ENCODE results near the gene HIGD1B.
"Not testable (repeated sequence)": the region's sequence is repeated elsewhere in the genome, so short reads cannot be mapped to it uniquely, and the experiment has no call there.

Gene HIGD1B

DNA sequence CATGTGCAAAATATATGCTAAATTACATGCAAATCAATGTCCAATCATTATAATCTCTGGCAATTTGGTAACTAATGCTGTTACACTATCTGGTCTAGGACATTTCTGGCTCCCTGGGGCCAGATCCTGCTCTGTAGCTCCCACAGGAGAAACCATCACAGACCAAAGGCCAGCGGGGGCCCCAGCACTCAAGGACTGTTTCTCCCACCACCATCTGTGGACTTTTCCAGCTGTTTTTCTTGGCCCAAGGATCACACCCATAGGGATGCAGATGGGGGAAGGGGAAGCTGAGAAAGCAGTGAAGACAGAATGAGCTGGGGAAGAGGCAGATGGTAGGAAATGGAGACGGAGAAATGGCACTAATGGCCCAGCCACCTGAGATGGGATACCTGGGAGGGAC, at the start of gene HIGD1B:
Gene HIGD1B (plus strand): TSS at position 298 of the 400 bp plus-strand sequence. CDS start 270 bp downstream, outside the sequence.
- TF ChIP-seq, protein P1, sequence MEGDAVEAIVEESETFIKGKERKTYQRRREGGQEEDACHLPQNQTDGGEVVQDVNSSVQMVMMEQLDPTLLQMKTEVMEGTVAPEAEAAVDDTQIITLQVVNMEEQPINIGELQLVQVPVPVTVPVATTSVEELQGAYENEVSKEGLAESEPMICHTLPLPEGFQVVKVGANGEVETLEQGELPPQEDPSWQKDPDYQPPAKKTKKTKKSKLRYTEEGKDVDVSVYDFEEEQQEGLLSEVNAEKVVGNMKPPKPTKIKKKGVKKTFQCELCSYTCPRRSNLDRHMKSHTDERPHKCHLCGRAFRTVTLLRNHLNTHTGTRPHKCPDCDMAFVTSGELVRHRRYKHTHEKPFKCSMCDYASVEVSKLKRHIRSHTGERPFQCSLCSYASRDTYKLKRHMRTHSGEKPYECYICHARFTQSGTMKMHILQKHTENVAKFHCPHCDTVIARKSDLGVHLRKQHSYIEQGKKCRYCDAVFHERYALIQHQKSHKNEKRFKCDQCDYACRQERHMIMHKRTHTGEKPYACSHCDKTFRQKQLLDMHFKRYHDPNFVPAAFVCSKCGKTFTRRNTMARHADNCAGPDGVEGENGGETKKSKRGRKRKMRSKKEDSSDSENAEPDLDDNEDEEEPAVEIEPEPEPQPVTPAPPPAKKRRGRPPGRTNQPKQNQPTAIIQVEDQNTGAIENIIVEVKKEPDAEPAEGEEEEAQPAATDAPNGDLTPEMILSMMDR (IDR thresholded peaks at IDR 0.05; ENCODE audit: low read depth, low read length), result no peak
- no peak for DNase-seq (ENCODE audit: extremely low read depth, low read depth)

DNA sequence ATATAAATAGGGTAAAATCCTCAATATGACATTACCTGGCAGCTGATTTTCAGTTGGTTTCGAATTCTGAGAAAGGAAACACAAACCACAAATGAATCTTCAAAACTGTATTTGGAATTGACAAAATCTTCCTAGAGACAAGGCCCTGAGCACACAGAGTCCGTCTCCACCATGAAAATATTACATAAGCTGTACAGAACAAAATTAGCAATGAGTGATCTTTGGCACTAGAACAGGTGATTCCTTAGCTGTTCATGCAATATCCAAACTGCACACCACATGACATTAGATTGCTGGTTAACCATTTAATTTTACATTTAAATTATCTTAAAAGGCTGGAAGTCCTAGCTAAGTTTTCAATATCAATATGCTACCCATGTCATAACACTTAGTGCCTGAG, 49.3 kb upstream of the HIGD1B start:
- no peak for DNase-seq (ENCODE audit: extremely low read depth, low read depth)
- TF ChIP-seq, protein P1 (IDR thresholded peaks at IDR 0.05; ENCODE audit: low read depth, low read length), result no peak

DNA sequence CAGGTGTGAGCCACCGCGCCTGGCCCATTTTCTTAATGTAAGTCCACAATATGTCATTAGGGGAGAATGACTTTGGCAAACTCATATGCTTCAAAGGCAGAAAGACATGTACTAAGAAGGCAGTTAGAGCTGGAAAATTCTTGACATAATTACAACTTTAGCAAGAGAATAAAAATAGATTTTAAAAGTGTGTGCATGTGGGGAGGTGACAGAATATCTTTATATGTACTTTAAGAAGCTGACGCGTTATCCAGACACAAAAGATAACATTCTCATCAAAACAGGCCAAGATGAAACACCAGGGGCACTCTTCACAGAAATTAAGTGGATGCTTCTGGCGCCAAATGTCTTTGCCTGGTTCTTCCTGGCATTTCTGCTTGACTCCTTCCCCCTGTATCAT, 45.8 kb upstream of the HIGD1B start:
- TF ChIP-seq, protein P1 (IDR thresholded peaks at IDR 0.05; ENCODE audit: low read depth, low read length), result no peak
- DNase-seq (ENCODE audit: extremely low read depth, low read depth), result no peak

DNA sequence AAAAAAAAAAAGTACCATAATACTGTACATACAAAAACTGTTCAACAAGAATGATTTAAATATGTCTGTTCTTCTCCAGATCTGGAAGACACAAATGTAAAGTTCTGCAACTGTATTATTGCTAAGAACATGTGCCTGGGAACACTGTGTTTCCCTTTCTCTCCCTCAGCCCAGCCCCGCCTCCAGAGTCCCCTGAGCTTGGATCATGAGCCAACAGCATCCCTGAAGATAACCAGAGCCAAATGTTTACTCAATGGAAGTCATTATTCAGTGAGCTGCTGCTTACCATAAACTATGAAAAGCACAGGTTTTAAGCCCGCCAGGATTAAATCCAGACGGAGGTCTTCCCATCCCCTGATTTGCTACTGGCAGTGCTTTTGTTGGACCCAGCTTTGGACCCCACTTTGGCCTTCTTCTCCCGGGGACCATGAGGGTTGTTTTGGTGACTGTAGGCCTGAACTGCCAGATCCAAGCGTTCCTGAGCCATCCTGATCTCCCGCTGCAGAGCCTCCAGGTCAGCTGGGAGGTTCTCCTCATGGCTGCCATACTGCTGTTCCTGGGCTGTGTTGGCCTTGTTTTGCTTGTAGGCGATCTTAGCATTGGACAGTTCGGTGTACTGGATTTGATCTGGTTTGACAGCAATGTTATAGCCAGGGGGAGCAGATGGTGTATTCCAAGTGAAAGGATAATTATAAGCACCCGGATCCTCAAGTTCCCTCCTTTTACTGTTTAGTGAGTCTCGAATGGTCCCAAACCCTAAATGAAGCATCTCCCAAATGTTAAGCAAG, 43.2 kb upstream of the HIGD1B start:
- no peak for DNase-seq (ENCODE audit: extremely low read depth, low read depth)
- TF ChIP-seq, protein P1 (IDR thresholded peaks at IDR 0.05; ENCODE audit: low read depth, low read length), result no peak

DNA sequence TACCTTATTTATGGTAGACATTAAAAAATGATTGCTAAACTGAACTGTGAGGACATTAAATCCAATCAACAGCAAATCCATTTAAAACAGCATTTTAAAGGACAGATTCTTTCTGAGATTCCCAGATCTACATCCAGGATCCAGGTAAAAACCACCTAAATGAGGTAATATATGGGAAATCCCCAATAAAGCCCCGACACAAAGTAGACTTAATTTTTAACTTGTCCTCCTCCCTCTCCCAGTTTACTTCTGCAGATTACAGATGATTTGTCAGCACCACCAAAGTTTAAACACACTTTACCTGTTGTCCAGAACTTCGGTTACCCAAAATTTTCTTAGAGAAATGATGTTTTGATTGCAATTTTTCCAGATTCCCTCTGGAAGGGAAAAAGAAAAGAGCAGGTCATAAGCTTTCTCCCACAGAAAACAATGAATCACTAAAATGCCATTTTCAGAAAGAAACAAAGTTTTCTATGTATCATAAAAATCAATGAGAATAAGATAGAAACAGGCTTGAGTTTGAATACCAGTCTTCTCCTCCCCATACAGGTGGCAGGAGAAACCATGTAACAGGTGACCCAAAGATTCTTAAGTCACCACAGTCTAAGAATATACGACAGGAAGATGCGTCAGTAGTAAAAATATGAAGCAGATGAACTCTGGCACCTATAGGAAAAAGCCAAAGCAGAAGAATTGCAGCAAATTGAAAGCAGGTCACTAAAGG, 40.4 kb upstream of the HIGD1B start:
- no peak for DNase-seq (ENCODE audit: extremely low read depth, low read depth)
- TF ChIP-seq, protein P1 (IDR thresholded peaks at IDR 0.05; ENCODE audit: low read depth, low read length), result no peak

DNA sequence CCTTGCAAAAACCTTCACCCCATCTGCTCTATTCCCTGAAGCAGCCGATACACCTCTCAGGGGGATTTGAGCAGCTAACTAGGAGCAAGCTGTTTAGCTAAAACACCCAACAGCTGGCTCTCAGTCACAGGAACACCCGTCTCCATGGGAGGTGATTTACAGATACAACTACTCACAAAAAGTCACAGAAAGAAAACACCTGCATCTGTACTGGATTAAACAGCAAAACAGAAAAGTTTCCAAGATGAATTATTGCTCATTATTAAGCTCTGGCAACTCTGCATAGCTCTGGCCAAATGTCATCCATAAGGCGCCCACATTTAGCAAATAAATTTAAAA, 39.9 kb upstream of the HIGD1B start:
- DNase-seq (ENCODE audit: extremely low read depth, low read depth), result no peak
- TF ChIP-seq, protein P1 (IDR thresholded peaks at IDR 0.05; ENCODE audit: low read depth, low read length), result no peak

DNA sequence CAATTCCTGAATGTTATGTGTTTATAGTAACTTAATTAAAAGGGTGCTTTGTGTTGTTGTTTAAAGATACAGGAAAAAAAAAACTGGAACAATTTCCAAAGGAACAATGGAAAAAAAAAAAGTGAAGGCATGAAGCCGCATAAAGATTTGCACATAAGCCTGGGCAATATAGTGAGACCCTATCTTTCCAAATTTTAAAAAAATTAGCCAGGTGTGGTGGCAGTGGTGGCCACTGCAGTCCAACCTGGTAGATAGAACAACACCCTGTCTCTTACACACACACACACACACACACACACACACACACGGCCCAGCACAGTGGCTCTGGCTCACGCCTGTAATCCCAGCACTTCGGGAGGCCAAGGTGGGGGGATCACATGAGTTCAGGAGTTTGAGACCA, 39.5 kb upstream of the HIGD1B start:
- DNase-seq (ENCODE audit: extremely low read depth, low read depth), result no peak
- TF ChIP-seq, protein P1 (IDR thresholded peaks at IDR 0.05; ENCODE audit: low read depth, low read length), result no peak

DNA sequence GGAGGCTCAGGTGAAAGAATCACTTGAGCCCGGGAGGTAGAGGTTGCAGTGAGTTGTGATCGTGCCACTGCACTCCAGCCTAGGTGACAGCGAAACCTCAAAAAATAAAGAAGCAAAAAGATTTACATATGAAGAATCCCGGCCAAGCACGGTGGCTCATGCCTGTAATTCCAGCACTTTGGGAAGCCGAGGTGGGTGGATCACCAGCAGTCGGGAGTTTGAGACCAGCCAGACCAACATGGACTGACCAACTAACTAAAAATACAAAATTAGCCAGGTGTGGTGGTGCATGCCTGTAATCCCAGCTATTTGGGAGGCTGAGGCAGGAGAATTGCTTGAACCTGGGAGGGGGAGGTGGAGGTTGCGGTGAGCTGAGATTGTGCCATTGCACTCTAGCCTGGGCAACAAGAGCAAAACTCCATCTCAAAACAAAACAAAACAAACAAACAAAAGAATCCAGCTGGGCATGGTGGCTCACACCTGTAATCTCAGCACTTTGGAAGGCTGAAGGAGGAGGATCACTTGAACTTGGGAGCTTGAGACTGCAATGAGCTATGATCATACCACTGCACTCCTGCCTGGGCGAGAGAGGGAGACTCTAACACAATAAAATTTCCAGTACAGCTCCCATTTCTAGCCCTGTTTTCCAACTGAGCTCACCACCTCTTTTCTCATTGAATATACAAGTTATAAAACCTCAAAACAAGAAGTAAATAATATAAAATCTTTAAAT, 38.9 kb upstream of the HIGD1B start:
- DNase-seq (ENCODE audit: extremely low read depth, low read depth), result not testable (repeated sequence)
